Putamen (tissue), 1 donor: ENCODE data around the gene CDK4.
"Not testable (repeated sequence)": the region's sequence is repeated elsewhere in the genome, so short reads cannot be mapped to it uniquely, and the experiment has no call there.

Experiments used
- DNase-seq: peaks from one replicate; pipeline ENCODE4 v3.0.0-alpha.2; 2016; ENCODE audit warnings: low spot score

CDK4 gene

GRCh38 chr12:57751788-57752667, at the start of gene CDK4:
TSS of gene CDK4 (minus strand) at chr12:57752310. CDS start at chr12:57751717, 593 bp downstream.
- DNase-seq = peak; percentile 100

GRCh38 chr12:57800965-57801364, 48.9 kb upstream of the CDK4 start:
- no peak for DNase-seq

GRCh38 chr12:57797933-57798332, 45.8 kb upstream of the CDK4 start:
- no peak for DNase-seq

- DNase-seq = no peak
These were observed 44.9 kb upstream of the CDK4 start for GRCh38 chr12:57796996-57797395.

- DNase-seq = no peak
These were observed 43.2 kb upstream of the CDK4 start for GRCh38 chr12:57795354-57795753.

GRCh38 chr12:57793920-57794319, 41.8 kb upstream of the CDK4 start:
- DNase-seq = no peak

GRCh38 chr12:57783861-57784260, 31.8 kb upstream of the CDK4 start:
- no peak for DNase-seq

GRCh38 chr12:57783466-57783801, 31.3 kb upstream of the CDK4 start:
- no peak for DNase-seq

- peak; percentile 93 for DNase-seq
These were observed 30.7 kb upstream of the CDK4 start, which contains the start of gene TSFM for GRCh38 chr12:57782608-57783465. TSS of gene TSFM (plus strand) at chr12:57782787. CDS start at chr12:57782802, 15 bp downstream.

GRCh38 chr12:57782243-57782607, 30.1 kb upstream of the CDK4 start:
- DNase-seq = no peak

- DNase-seq = no peak
These were observed 29.7 kb upstream of the CDK4 start for GRCh38 chr12:57781801-57782200.

- no peak for DNase-seq
These were observed 29.1 kb upstream of the CDK4 start for GRCh38 chr12:57781244-57781643.

- DNase-seq = no peak
These were observed 28.3 kb upstream of the CDK4 start for GRCh38 chr12:57780284-57780897.

- no peak for DNase-seq
These were observed 27.6 kb upstream of the CDK4 start for GRCh38 chr12:57779736-57780135.

GRCh38 chr12:57777911-57778310, 25.8 kb upstream of the CDK4 start:
- DNase-seq = no peak

GRCh38 chr12:57777367-57777766, 25.3 kb upstream of the CDK4 start:
- no peak for DNase-seq

- no peak for DNase-seq
These were observed 24.1 kb upstream of the CDK4 start for GRCh38 chr12:57776247-57776587.

- DNase-seq = no peak
These were observed 23.6 kb upstream of the CDK4 start for GRCh38 chr12:57775563-57776246.

- DNase-seq = no peak
These were observed 22.9 kb upstream of the CDK4 start for GRCh38 chr12:57775044-57775443.

GRCh38 chr12:57774634-57775033, 22.5 kb upstream of the CDK4 start:
- not testable (repeated sequence) for DNase-seq

- DNase-seq = no peak
These were observed 20.6 kb upstream of the CDK4 start, which contains the start of gene EEF1AKMT3 for GRCh38 chr12:57772429-57773322. TSS of gene EEF1AKMT3 (plus strand) at chr12:57772614. CDS start at chr12:57772725, 111 bp downstream.
